Measurements from ENCODE around the gene DEFB123.
"Not testable (repeated sequence)": the region's sequence is repeated elsewhere in the genome, so short reads cannot be mapped to it uniquely, and the experiment has no call there.

DNA sequence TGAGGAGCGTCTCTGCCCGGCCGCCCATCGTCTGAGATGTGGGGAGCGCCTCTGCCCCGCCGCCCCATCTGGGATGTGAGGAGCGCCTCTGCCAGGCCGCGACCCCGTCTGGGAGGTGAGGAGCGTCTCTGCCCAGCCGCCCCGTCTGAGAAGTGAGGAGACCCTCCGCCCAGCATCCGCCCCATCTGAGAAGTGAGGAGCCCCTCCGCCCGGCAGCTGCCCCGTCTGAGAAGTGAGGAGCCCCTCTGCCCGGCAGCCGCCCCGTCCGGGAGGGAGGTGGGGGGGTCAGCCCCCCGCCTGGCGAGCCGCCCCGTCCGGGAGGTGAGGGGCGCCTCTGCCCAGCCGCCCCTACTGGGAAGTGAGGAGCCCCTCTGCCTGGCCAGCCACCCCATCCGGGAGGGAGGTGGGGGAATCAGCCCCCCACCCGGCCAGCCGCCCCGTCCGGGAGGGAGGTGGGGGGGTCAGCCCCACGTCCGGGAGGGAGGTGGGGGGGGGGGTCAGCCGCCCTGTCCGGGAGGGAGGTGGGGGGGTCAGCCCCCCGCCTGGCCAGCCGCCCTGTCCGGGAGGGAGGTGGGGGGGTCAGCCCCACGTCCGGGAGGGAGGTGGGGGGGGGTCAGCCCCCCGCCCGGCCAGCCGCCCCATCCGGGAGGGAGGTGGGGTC, 13.4 kb upstream of the DEFB123 start:
- TF ChIP-seq POLR2A (IDR thresholded peaks at IDR 0.05; ENCODE audit: low read depth, low read length); POLR2AphosphoS5 (IDR thresholded peaks at IDR 0.05; ENCODE audit: low read depth, low read length); TAF1 (IDR thresholded peaks at IDR 0.05; ENCODE audit: borderline replicate concordance, low read depth, low read length): not testable (repeated sequence)
